CD4-positive, alpha-beta T cell treated with Interleukin-17A for 4 hours (primary cell): ENCODE results near the gene FGFR4.

Source experiments
- DNase-seq: peaks from one replicate; pipeline ENCODE4 v3.0.0-alpha.2; 2020; ENCODE audit warnings: mixed read lengths

Gene FGFR4

GRCh38 chr5:177103523-177104253, 17.0 kb downstream of the FGFR4 start:
- DNase-seq = no peak

- DNase-seq = no peak
Observed at GRCh38 chr5:177105691-177106476, 19.2 kb downstream of the FGFR4 start.

- DNase-seq = no peak
Observed at GRCh38 chr5:177107159-177107558, 20.4 kb downstream of the FGFR4 start.

DNA sequence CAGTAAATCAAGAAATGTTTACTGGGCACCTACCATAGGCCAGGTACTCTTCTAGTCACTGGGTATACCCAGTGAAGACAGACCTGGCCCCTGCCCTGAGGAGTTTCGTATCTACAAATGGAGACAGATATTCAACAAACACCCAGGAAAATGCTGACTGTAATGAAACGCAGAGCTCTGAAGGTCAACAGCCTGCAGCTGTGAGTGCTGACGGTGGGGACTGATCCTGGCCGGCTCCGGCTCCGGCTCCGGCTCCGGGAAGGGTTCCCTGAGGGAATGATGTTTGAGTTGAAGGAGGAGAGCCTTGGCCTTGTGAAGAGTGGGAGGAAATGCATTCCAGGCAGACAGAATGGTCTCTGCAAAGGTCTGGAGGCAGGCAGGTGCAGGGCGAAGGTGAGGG, 23.1 kb downstream of the FGFR4 start:
- no peak for DNase-seq

DNA sequence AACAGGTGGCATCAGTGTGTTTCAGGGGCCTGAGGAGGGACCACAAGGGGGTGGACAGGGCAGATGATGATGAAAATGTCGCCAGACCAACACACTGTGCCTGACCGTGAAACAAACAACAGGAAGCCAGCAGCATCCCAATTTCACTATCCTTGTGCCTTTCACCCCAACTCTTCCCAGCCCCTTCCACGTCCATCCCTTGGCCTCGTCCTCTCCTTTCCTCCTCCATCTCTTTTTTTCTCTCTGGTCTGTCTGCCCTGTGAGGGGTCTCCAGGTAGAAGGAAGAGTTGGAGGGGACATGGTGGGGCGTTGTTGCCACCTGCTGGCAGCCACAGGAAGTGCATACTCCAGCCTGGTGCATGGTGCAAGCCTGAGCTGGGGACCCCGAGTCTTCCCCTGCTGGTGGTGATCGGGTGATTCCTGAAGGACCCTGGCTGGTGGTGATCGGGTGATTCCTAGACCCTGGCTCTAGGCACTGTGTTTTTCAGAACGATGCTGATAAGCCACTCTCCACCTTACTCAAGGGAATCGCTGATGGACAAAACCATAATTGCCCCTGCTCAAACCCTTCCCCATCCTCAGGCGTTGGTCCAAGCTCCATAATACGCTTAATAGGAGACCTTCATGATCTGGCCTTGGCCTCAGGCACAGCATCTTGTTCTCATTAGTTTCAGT, 25.1 kb downstream of the FGFR4 start:
- DNase-seq = peak; percentile 71

GRCh38 chr5:177112589-177113220, 26.0 kb downstream of the FGFR4 start:
- no peak for DNase-seq

DNA sequence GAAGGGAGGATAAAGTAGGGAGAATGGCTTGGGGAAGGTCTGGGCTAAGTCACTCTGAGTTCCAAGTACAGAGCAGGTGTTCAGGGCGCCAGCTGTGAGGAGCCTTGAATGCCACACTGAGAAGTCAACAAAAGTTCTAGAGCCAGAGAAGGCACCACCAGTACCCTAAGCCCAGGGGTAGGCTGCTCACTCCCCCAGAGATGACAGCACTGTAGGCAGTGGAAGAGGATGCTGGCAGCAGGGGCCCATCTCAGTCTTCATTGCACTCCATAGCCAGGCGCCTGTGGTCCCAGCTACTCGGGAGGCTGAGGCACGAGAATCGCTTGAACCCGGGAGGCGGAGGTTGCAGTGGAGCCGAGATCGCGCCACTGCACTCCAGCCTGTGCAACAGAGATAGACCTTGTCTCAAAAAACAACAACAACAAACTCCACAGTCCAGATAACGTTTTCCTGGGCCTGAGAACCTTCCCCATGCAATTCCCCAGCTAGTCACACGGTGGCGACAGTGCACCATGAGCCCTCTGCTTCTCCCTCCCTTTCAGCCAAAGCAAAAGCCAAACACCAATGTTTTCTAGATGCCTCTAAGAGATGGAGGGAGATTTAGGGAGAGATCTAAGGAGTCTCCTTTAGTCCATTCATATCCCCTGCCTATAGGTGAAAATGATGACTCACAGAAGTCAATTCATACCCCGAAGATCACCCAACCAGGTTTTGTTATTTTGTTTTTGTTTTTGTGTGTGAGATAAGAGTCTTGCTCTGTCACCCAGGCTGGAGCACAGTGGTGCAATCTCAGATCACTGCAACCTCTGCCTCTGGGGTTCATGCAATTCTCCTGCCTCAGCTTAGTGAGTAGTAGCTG, 27.1 kb downstream of the FGFR4 start:
- peak; percentile 84 for DNase-seq

- DNase-seq = peak; percentile 88
Observed at GRCh38 chr5:177116631-177117373, 30.1 kb downstream of the FGFR4 start.

- DNase-seq = no peak
Observed at GRCh38 chr5:177117441-177118045, 30.8 kb downstream of the FGFR4 start.

DNA sequence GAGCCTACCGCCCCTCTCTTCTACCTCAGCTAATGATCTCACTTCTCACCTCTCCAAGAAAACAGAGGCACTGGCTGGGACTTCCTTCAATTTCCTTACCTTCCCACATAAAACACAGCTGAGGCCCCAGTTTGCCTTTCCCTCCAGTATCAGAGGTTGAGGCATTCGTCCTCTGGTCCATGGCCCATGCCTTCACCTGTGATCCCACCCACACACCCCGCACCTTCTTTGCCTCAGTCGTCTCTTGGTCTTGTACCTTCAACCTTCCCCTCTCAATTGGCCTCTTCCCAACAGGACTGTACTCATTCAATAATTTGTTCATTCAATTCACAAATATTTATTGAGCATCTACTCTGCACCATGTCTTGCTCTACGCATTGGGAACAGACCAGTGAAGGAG, 35.9 kb downstream of the FGFR4 start:
- no peak for DNase-seq

GRCh38 chr5:177123789-177124485, 37.2 kb downstream of the FGFR4 start:
- no peak for DNase-seq

DNA sequence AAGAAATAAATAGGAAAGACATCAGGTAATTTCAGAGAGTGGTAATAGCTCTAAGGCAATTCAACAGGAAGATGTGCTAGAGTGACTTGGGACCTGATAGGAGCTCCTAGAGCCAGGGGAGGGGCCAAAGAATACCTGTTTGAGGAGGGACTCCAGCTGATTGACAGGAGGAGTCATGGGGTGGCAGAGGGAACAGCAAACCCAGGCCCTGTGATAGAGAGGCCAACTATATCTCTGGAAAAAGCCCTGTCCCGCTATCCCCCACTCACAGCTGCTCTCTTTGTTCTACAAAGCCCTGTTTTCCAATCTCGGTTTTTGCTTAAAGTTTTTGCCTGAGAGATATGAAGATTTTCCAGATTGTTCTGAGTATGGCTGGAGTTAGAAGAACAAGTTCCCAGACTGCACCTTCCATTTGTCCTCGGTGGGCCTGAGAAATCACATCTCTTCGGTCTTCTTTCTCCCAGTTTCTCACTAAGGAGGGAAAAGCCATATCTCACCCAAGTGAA, 37.8 kb downstream of the FGFR4 start:
- DNase-seq = peak; percentile 38

- no peak for DNase-seq
Observed at GRCh38 chr5:177126771-177127170, 40.1 kb downstream of the FGFR4 start.

GRCh38 chr5:177128551-177128981, 41.9 kb downstream of the FGFR4 start:
- DNase-seq = peak; percentile 54

DNA sequence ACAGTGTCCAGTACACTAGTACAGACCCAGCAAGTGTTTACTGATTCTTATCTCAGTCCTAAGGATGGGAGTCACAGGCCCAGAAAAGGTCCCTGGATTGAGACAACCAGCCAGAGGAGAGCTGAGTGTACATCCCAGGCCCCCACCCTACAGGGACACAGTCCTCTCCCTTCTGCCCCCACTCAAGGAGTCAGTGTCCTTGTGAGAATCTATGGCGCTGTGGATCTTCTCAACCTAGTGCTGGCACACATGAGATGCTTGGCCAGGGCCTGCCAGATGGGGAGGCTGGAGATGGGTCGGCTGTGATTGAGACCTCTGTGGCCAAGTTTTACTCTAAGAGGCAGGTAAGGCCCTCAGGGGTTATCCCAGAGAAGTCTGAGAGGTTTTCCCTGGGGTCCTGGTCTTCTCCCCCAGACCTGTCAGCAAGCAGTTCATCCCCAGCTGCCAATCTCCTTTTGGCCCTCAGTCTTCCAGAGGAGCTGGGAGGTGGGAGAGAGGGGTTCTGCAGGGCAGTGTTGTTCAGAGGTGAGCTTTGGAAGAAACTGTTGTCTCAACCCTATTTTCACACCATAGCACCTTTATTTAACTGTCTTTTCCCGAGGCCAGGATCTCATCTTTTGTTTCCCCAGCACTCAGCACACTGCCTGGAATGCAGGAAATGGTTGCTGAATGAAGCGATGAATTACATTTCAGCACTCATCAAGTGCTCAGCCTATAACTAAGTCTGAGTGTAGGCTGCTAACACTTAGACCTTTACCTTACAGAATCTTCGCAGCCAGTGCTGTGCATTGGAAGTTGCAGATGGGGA, 43.7 kb downstream of the FGFR4 start:
- no peak for DNase-seq

DNA sequence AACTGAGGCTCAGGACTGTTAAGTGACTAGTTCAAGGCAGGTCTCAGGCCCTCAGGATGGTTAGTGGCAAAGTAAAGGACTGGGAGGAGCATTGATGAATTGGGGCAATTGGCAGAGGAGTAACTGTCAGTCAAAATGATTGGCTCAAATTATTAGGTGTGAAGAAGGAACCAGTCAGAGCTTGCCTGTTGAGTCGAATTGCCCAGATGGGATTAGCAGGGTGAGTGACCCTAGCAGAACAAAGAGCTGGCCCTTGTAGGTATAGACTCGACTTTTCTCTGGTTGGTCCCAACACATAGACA, 44.3 kb downstream of the FGFR4 start:
- DNase-seq = no peak

DNA sequence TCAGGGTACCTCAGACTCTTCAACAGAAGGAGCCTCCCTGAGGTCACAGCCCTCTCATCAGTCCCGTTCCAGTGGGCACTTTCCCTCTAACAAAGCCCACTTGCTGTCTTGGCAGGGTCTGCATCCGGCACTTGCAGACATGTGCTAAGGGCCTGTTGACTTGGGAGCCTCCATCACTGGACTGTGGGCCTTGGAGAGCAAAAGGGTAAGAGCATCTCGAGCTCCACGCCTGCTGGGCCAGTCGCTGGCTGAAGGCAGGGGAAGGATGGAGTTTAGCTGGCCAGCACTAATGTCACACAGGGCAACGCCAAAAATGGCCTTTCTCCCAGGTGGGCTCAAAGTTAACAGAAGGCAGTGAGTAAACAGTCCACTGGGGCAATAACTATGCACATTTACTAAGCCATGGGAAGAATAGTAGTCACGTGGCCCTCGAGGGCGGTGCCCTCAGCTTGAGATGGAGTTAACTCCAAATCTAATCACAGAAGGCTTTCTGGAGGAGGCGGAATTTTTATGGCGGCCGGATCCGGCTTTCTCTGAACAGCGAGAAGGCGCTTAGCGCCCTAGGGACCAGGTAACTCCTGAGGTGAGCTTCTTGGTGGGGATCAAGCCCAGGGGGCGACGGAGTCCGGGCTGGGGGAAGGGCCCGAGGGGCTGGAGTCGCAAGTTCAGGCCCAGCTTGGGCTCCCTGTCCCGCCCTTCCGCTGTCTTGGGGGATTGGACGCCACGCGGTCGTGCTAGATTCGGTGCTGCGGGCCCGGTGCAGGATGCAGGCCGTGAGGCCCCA, 44.8 kb downstream of the FGFR4 start:
- peak; percentile 20 for DNase-seq
